ENCODE measurements around the gene HOXA13.

Gene HOXA13

DNA sequence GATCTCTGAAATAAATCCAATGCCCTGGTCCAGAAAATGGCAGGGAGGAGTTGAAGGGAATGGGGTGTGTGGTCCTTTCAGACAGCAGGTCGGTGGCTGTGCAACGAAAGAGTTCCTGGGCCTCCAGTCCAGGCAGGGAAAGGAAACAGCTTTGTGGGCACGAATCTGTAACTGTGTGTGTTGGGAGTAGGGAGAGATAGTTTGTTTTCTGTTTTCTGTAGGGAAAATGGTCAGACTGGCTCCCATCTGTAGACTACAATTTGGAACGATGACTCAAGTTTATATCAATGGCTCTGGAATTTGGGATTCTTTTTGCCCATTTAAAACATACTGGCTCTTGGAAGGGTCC is 32.0 kb downstream of the HOXA13 start:
- DNase-seq = no peak

DNA sequence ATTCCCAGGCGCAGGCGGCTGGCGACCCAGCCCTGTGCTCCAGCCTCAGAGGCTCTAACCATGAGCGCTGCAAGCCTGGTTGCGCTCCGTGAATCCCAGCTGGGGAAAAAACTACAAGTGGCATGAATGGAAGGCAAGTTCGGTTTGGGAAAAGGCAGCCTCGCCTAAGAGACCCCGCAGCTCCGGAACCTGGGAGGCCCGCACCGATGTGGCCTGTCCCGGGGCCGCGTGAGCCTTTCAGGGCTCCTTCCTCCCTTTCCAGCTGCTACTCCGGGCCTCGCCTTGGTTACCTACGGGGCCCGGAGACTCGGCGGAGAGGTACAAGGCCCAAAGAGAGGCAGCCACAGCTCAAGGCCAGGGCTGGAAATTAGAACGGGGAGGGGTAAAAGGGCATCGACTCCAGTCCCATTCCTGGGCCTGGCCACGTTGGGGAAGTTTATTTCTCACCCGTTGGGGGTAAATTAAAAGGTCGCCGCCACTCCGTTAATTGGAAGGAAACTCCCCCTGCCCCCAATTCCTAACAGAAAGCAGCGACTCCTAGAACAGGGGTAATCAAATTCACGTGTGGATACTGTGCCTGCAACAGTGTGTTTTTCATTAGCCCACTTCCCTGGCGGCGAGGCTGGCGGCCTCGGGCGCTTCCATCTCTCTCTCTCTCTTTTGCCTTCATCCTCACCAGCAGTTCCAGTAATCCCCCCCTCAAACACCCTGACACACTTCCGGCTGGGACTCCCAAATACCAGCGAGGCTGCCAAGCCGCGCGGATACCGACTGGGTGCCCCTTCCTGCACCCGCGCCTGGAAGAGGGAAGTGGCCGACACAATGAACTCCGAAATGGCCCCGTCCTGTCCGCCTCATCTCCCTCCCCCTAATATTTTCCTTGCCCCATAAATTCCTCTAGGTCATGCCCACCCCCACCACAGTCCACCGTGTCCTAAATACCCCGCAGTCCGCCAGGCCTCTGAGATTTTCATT is 33.1 kb downstream of the HOXA13 start:
- no peak for DNase-seq

DNA sequence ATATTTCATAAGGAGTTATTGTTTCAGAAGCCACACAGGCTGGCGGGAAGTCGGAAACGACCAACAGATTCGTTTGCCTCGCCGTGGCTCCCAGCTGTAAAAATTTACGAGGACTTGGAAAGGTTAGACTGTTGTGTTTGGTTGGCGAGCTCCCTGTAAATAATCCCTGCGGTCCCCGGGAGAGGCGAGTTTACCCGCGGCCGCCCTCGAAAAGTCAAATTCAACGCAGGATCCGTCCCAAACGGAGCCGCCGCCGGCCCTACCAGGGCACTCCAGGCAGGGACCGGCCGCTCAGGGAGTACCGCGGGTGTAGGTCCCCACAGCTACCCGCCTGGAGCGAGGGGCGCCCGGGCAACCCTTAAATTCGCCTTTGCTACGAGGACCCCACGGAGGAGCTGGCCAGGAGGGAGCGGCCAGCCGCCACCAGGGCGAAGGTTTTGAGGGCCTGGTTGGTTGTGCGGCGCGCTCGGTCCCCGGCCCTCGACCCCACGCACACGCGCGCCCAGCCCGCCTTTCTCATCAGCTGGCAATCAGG is 33.8 kb downstream of the HOXA13 start:
- no peak for DNase-seq

DNA sequence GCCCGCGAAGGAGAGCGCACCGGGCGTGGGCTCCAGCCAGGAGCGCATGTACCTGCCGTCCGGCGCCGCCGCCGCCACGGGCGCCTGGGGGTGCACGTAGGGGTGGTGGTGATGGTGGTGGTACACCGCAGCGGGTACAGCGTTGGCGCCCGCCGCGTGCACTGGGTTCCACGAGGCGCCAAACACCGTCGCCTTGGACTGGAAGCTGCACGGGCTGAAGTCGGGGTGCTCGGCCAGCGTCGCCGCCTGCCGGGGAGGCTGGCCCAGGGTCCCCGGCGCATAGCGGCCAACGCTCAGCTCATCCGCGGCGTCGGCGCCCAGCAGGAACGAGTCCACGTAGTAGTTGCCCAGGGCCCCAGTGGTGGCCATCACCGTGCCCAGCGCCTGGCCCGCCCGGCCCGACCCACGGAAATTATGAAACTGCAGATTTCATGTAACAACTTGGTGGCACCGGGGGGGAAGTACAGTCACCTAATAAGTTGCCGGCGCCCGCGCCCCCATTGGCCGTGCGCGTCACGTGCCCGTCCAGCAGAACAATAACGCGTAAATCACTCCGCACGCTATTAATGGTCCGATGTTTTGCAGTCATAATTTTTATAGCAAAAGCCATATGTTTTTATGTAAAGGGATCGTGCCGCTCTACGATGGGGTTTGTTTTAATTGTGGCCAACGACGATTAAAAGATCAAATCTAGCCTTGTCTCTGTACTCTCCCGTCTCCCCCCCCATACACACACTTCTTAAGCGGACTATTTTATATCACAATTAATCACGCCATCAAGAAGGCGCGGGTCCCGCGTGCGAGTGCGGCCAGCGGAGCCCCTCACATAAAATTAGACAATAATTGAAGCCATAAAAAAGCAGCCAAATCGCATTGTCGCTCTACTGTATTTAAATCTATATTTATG is 34.5 kb downstream of the HOXA13 start, which contains the start of gene HOXA9:
HOXA9 (minus strand) TSS at position 449 of the 907 bp plus-strand sequence; CDS start at position 369, 80 bp downstream.
- no peak for DNase-seq

- no peak for DNase-seq
Measured at GRCh38 chr7:27164367-27165088, 35.4 kb downstream of the HOXA13 start.

GRCh38 chr7:27164045-27164366 is 35.9 kb downstream of the HOXA13 start:
- DNase-seq = no peak

- no peak for DNase-seq
Measured at GRCh38 chr7:27163288-27164044, 36.4 kb downstream of the HOXA13 start.

DNA sequence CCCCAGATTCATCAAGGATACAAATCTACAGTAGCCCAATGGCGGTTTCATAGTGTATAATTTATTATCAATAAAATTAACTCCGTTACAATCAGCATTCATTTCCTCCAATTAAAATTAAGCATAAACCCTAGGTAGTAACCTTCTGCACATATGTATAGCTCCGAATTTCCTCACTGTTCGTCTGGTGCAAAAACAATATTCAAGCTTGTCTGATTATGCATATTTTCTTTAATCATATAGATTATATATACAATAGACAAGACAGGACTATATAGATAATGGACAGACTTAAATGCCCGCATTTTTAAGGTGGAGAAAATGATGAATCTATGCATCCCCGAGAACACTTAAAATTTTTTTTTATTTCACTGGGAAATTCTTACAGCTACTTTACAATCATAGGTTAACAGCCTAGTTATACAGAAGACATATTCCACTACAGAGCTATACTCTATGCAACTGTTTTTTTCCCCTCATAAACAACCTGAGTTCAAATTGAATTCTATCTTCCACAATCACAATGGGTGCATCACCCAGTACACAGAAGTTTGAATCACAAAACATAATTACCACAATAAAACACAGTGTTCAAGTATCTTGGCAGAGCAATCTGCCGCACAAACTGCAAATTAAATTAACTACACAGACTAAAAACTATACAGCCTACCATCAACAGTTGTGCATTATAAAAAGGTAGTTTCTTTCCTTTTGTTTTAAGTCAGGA is 37.2 kb downstream of the HOXA13 start:
- DNase-seq = no peak

- no peak for DNase-seq
Measured at GRCh38 chr7:27161721-27162560, 38.0 kb downstream of the HOXA13 start.

DNA sequence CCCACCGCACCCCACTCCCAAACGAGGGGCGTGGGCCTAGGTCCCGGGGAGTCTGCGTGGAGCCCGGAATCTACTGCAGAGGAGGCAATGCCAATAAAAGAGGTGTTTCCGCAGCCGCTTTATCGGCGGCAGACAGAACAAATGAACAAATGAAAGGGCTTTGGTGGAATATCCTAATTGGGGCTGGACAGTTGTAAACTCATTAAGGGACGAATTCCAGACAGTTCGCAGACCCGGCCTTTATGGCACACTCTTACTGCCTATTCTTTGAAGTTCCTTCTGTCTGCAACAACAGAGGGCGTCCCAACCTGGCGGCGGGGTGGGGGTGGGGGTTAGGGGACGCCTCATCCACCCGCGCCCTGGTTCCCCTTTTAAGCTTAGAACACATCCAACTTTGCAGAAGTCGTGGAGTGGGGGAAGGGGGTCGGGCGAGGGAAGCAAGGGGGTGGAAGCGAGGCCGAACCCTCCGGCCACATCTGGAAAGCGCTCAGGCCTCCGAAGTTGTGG is 38.6 kb downstream of the HOXA13 start:
- no peak for DNase-seq

- DNase-seq = peak; percentile 69
Measured at GRCh38 chr7:27160546-27161213, 39.2 kb downstream of the HOXA13 start.

- DNase-seq = no peak
Measured at GRCh38 chr7:27160145-27160545, 39.7 kb downstream of the HOXA13 start.

GRCh38 chr7:27159266-27160144 is 40.4 kb downstream of the HOXA13 start:
- no peak for DNase-seq

DNA sequence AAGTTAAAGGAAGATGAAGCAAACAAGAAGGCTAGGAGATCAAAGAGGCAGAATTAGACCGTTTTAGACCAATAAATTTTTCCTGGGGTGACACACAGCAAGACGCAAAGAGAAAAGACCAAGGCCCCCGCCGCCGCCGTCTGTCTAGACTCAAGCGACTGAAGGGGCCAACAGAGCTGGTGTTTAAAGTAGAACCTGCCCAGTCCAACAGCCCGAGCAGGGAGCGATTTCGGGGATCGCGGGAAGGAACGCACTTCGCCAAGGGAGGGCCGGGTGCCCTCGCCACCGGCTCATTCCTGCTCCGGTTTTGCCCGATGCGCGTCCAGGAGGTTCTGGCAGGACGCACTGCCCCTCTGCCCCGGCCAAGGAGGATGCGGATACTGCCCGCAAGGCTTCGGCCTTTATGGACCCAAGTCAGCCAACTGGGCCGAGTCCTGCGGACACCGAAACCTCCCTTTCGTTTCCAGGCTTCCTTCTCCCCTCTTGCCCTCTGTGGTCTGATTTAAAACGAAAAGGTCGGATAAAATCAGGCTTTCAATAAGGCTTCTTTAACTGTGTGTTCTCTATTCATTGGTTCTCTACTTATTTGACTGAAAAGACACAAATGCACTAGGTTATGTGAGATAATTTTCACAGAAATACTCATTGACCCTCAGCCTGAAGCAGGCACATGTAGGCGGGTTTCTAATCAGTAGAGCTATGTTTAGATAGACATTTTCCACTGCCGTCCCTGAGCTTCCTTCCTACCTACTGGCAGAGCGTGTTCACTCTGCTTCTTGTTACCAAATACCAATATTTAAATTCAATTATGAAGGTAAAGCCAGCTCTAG is 41.2 kb downstream of the HOXA13 start:
- DNase-seq = no peak

DNA sequence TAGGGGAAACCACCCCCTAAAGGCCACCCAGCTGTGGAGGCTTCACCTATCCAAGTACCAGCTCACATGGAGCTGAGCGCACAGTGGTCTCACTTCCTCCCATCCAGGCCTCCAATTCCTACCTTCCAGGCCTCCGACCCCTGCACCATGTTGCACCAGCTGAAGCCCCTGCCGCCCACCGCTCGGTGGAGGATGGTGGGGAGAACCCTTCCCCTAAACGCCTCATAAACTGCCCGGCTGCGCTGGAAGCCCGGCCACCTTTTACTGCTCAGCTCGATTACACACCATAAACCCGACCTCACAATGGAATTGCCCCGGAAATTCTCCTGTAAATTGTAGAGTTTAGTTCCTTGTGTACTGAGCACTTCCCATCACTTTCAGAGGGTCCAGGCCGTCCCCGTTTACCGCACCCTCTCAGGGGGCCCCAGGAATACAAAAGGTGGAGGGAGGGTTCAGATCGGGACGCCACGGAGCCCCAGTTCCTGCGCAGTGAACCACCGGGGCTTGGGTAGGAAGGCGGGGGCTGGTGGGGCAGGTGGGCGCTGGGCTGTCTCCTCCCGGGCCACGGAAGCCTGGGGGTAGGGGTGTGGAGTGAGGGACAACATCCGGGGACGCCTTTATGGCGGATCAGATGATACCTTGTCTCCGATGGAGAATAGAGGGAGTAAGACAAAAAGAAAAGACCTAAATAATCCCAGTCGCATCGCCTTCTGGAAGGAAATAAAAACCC is 42.0 kb downstream of the HOXA13 start:
- DNase-seq = no peak

DNA sequence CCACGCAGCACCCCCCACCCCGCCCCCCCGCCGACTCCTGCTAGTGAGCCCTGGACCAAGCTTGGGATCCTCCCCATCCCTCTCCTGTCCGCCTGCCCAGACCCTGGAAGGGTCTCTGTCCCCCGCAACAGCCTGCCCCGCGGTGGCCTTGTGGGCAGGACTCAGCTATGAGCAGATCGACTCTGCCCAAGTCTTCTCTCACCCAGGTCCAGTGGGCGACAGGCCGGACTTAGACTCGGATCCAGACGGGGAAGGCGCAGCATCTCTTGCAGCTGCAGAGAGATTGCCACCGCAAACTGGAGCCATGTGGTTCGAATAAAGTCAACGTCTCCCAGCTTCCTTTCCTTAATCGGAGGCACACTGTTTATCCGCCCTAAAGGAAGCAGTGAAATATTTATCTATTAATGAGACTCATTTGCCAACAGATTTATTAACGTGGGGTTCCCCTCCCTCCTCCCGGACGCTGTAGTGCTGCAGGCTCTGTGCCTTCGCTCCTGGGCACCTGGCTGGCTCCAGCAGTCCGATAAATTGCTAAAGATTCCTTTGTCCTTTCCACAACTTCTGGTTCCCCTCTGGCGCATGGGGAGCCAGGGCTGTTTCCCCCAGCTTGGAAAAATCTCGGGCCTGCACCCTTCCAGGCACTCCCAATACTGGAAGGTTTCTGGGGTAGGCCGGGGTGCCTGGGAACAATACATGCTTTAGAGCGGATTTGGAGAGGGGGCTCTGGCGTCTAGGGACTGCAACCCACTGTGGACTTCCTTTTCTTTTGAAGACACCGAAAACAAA is 42.8 kb downstream of the HOXA13 start:
- DNase-seq = no peak
